Endothelial cell of umbilical vein (primary cell): Measurements from ENCODE around the gene TSPAN14. TPM values are rescaled to one million over a fixed set of nuclear protein-coding genes. Genes with fewer than 3 reads are reported as not detected.
"Not testable (repeated sequence)": the region's sequence is repeated elsewhere in the genome, so short reads cannot be mapped to it uniquely, and the experiment has no call there.

Source experiments
- BruUV-seq: library from RNA; stranded (reverse); fragments of 400-500 nt; replicated peaks from 2 replicates; lab custom pipeline; 2021; lab: Mats Ljungman, UMichigan
- CTCF ChIA-PET: fragments of 300-600, 350-600 bp; sonication (Branson Sonifier 250); formaldehyde crosslinking; loops from one replicate; lab custom pipeline; 2021; ENCODE audit warnings: antibody characterized with exemption, inconsistent platforms; lab: Charles Lee
- POLR2A ChIA-PET: fragments of 300-600, 350-600 bp; sonication (Branson Sonifier 250); formaldehyde crosslinking; loops from one replicate; lab custom pipeline; 2021; ENCODE audit warnings: antibody characterized with exemption, inconsistent platforms; lab: Charles Lee
- DNase-seq: peaks from one replicate; pipeline ENCODE4 v3.0.0-alpha.2; 2011; ENCODE audit warnings: low read depth, low spot score
- FAIRE-seq: peaks from 2 replicates; lab custom pipeline; 2011; peaks lifted over from hg19 to GRCh38; lab: Jason Lieb, UNC
- H2AFZ ChIP-seq: 2 replicates; pipeline ENCODE4 v1.6.0; 2012; ENCODE audit warnings: low read depth, low read length, control low read depth, inconsistent platforms
- H3K27ac ChIP-seq: 2 replicates; pipeline ENCODE4 v1.5.1; 2011; ENCODE audit warnings: low read depth, mild to moderate bottlenecking, control low read depth, low read length, moderate library complexity; ENCODE audit not compliant: insufficient read depth
- H3K27me3 ChIP-seq, 2 experiments: 2 replicates each; pipeline versions ENCODE4 v1.6.0 to v1.6.1; 2011; ENCODE audit warnings: low read length in 2 of 2, mixed read lengths in 1 of 2; ENCODE audit not compliant: control insufficient read depth in 2 of 2, insufficient read depth in 2 of 2
- H3K36me3 ChIP-seq, 2 experiments: 2 replicates in 1 of 2; 3 replicates in 1 of 2; pipeline ENCODE4 v1.5.1; 2011; ENCODE audit warnings: low read length in 2 of 2, mild to moderate bottlenecking in 1 of 2, moderate library complexity in 1 of 2; ENCODE audit not compliant: control insufficient read depth in 2 of 2, insufficient read depth in 2 of 2; ENCODE audit errors: extremely low read depth in 1 of 2
- H3K4me1 ChIP-seq: 3 replicates; pipeline ENCODE4 v1.5.1; 2011; ENCODE audit warnings: mild to moderate bottlenecking, low read length; ENCODE audit not compliant: control insufficient read depth, insufficient read depth; ENCODE audit errors: extremely low read depth
- H3K4me2 ChIP-seq: 2 replicates; pipeline ENCODE4 v1.6.1; 2011; ENCODE audit warnings: low read length, control low read depth, mixed read lengths; ENCODE audit not compliant: insufficient read depth
- H3K4me3 ChIP-seq, 3 experiments: fragments of 200-600 bp in 1 of 3; sonication (generic), shearing (Covaris generic) in 1 of 3; replicated peaks in 1 of 3; 2 replicates each; pipeline ENCODE4 v1.5.1; 2011 to 2016; ENCODE audit warnings: control low read depth in 3 of 3, low read length in 3 of 3, mild to moderate bottlenecking in 2 of 3, inconsistent platforms in 1 of 3, low read depth in 1 of 3, moderate library complexity in 1 of 3; ENCODE audit not compliant: insufficient read depth in 1 of 3
- H3K79me2 ChIP-seq: 2 replicates; pipeline ENCODE4 v1.6.0; 2012; ENCODE audit warnings: low read length, inconsistent platforms; ENCODE audit not compliant: control insufficient read depth, insufficient read depth
- H3K9ac ChIP-seq: replicated peaks from 2 replicates; pipeline ENCODE3; 2011; ENCODE audit warnings: low read length, control low read depth; ENCODE audit not compliant: insufficient read depth; ENCODE audit errors: extremely low read depth
- H3K9me1 ChIP-seq: replicated peaks from 3 replicates; pipeline ENCODE4 v1.6.0; 2011; ENCODE audit warnings: mild to moderate bottlenecking, low read length; ENCODE audit not compliant: control insufficient read depth, insufficient read depth; ENCODE audit errors: extremely low read depth
- H3K9me3 ChIP-seq: replicated peaks from 2 replicates; pipeline ENCODE4 v1.5.1; 2012; ENCODE audit warnings: low read length, inconsistent platforms; ENCODE audit not compliant: control insufficient read depth, insufficient read depth
- H4K20me1 ChIP-seq: replicated peaks from 2 replicates; pipeline ENCODE3; 2011; ENCODE audit warnings: mild to moderate bottlenecking, low read length; ENCODE audit not compliant: control insufficient read depth, insufficient read depth; ENCODE audit errors: extremely low read depth
- FOS ChIP-seq: IDR thresholded peaks from 2 replicates; pipeline ENCODE4 v1.6.1; 2011; ENCODE audit warnings: mild to moderate bottlenecking, low read length, moderate library complexity, borderline replicate concordance; ENCODE audit not compliant: insufficient read depth
- GATA2 ChIP-seq: IDR thresholded peaks from 2 replicates; pipeline ENCODE4 v1.7.0; 2011; ENCODE audit warnings: low read depth, mild to moderate bottlenecking, moderate library complexity, mixed read lengths, low read length; ENCODE audit not compliant: insufficient read length, insufficient read depth
- JUN ChIP-seq: IDR thresholded peaks from 2 replicates; pipeline ENCODE4 v1.6.1; 2011; ENCODE audit warnings: borderline replicate concordance, low read depth; ENCODE audit not compliant: insufficient read length, insufficient read depth
- MAX ChIP-seq: IDR thresholded peaks from 2 replicates; pipeline ENCODE4 v1.6.1; 2011; ENCODE audit not compliant: insufficient read depth, insufficient read length
- MYC ChIP-seq: IDR thresholded peaks from one replicate; pipeline ENCODE4 v1.6.1; 2011; ENCODE audit warnings: mild to moderate bottlenecking, low read depth, low read length
- POLR2AphosphoS5 ChIP-seq: IDR thresholded peaks from 2 replicates; pipeline ENCODE4 v1.6.1; 2012; ENCODE audit warnings: low read depth, mild to moderate bottlenecking, control low read depth, low read length, moderate library complexity; ENCODE audit not compliant: insufficient read depth
- dilution Hi-C: fragments of 300-500 bp; cut with MboI; formaldehyde crosslinking; loops from one replicate; pipeline ENCODE4 v1.15.0; 2019; ENCODE audit warnings: low sequenced_read_pairs; ENCODE audit not compliant: extremely low pct_ligation_motif_present
- intact Hi-C: fragments of 100-400 bp; cut with micrococcal nuclease; formaldehyde crosslinking; loops from one replicate; pipeline ENCODE4 v1.10.0; 2022
- polyA plus RNA-seq, 4 experiments: library from polyadenylated mRNA; depleted of rRNA in 3 of 4; stranded (reverse) in 3 of 4; unstranded in 1 of 4; fragments of >200 nt; gene quantifications; 2 replicates each; pipeline versions ENCODE4 v1.2.1 to v1.2.3, GENCODE V29; 2011 to 2012; ENCODE audit warnings: missing spikeins in 1 of 4
- total RNA-seq: library from RNA; stranded (reverse); gene quantifications from 2 replicates; pipeline ENCODE4 v1.2.3, GENCODE V29; 2021

TSPAN14 gene
- total and polyA plus RNA-seq, 2 donors (not counting 3 experiments of a cell fraction or from before 2014, with no cell fraction given), result 210 to 242 TPM

- peaks cover 59% of the 10 kb centered on the region for H3K4me1 ChIP-seq
- H3K9ac ChIP-seq, result peak overlapping the region; percentile 76
- H3K36me3 ChIP-seq, result peaks cover 4 to 11% of the 10 kb centered on the region in 2 experiments
- peak overlapping the region in 1 of 3 experiments; percentile 24 for H3K4me3 ChIP-seq
- no peaks in the 10 kb centered on the region for H3K9me1 ChIP-seq
- FAIRE-seq (peak; percentile 87), DNase-seq (peak; percentile 55)
- peaks cover 2% of the 10 kb centered on the region for H4K20me1 ChIP-seq
- POLR2A ChIA-PET, result no interaction called here
- H2AFZ ChIP-seq, result no peak overlapping the region
- no peaks in the 10 kb centered on the region for H3K27me3 ChIP-seq
- no peaks in the 10 kb centered on the region for H3K9me3 ChIP-seq
- dilution Hi-C loops (no loop called here), intact Hi-C loops (no loop called here)
- peak overlapping the region; percentile 70 for H3K4me2 ChIP-seq
- H3K79me2 ChIP-seq, result peaks cover 78% of the 10 kb centered on the region
- no TSS peak for BruUV-seq
- peak overlapping the region; percentile 93 for H3K27ac ChIP-seq
- CTCF ChIA-PET, result interaction anchor here (1.2 kb wide), 1 partner anchor 90 kb away, joined by 3 read pairs; no protein-coding TSS in a partner anchor
- no peak for TF ChIP-seq MYC
- no peak for TF ChIP-seq JUN
- peak; percentile 74 for TF ChIP-seq GATA2
- peak; percentile 3 for TF ChIP-seq POLR2AphosphoS5
Observed at GRCh38 chr10:80415734-80416478, 38.2 kb upstream of the TSPAN14 start.

GRCh38 chr10:80416479-80417098 lies 37.5 kb upstream of the TSPAN14 start:
- Histone ChIP-seq H4K20me1 (peaks cover 2% of the 10 kb centered on the region), H3K9me3 (no peaks in the 10 kb centered on the region), H3K9me1 (no peaks in the 10 kb centered on the region), H2AFZ (no peak overlapping the region), H3K79me2 (peaks cover 81% of the 10 kb centered on the region), H3K27ac (peak overlapping the region; percentile 93), H3K4me3 (peak overlapping the region in 1 of 3 experiments; percentile 24), H3K36me3 (peaks cover 7 to 17% of the 10 kb centered on the region in 2 experiments), H3K4me1 (peaks cover 53% of the 10 kb centered on the region), H3K4me2 (peak overlapping the region; percentile 70), H3K9ac (peak overlapping the region; percentile 17), H3K27me3 (no peaks in the 10 kb centered on the region)
- TF ChIP-seq FOS, result no peak
- peak; percentile 23 for TF ChIP-seq POLR2AphosphoS5
- TF ChIP-seq MAX, result peak; percentile 35
- dilution Hi-C loops (no loop called here), intact Hi-C loops (no loop called here)
- peak; percentile 88 for DNase-seq
- POLR2A ChIA-PET, result no interaction called here
- CTCF ChIA-PET, result interaction anchor here (1.2 kb wide), 1 partner anchor 89 kb away, joined by 3 read pairs; no protein-coding TSS in a partner anchor
- no TSS peak for BruUV-seq
- no peak for FAIRE-seq

- H3K9ac ChIP-seq, FAIRE-seq, intact Hi-C loops, dilution Hi-C loops, H3K9me3 ChIP-seq, H3K27ac ChIP-seq, H3K4me2 ChIP-seq, H3K9me1 ChIP-seq, CTCF ChIA-PET, DNase-seq, POLR2A ChIA-PET, H3K4me3 ChIP-seq, H4K20me1 ChIP-seq, BruUV-seq, H2AFZ ChIP-seq, H3K27me3 ChIP-seq: not testable (repeated sequence)
- H3K36me3 ChIP-seq, result peaks cover 7 to 20% of the 10 kb centered on the region in 2 experiments
- peaks cover 82% of the 10 kb centered on the region for H3K79me2 ChIP-seq
- H3K4me1 ChIP-seq, result peaks cover 46% of the 10 kb centered on the region
Observed at GRCh38 chr10:80417256-80417655, 36.9 kb upstream of the TSPAN14 start.
